OCI-LY1 (cell line): ENCODE data around the gene MLC1.

Experiments used
- H2AFZ ChIP-seq: fragments of 200-600 bp; sonication (generic), shearing (Covaris generic); 2 replicates; pipeline ENCODE4 v1.6.0; 2014; ENCODE audit warnings: antibody characterized with exemption, mild to moderate bottlenecking, low read length
- H3F3A ChIP-seq: fragments of 200-600 bp; sonication (generic), shearing (Covaris generic); 2 replicates; pipeline ENCODE4 v1.6.0; 2014; ENCODE audit warnings: mild to moderate bottlenecking, antibody characterized with exemption, low read length, moderate library complexity; ENCODE audit not compliant: insufficient read depth
- H3K27ac ChIP-seq: fragments of 200-600 bp; sonication (generic); 2 replicates; pipeline ENCODE4 v1.5.1; 2014; ENCODE audit warnings: low read length, mixed run types, mild to moderate bottlenecking, low read depth; ENCODE audit not compliant: poor library complexity, severe bottlenecking
- H3K27me3 ChIP-seq: fragments of 200-600 bp; sonication (generic); 2 replicates; pipeline ENCODE4 v1.6.0; 2014; ENCODE audit warnings: antibody characterized with exemption, mild to moderate bottlenecking, low read length, moderate library complexity; ENCODE audit not compliant: insufficient read depth
- H3K36me3 ChIP-seq: fragments of 200-600 bp; sonication (generic); 2 replicates; pipeline ENCODE4 v1.6.1; 2014; ENCODE audit warnings: mild to moderate bottlenecking, antibody characterized with exemption, low read length, moderate library complexity, mixed read lengths; ENCODE audit not compliant: insufficient read depth
- H3K4me1 ChIP-seq: fragments of 200-600 bp; sonication (generic); 2 replicates; pipeline ENCODE4 v1.5.1; 2014; ENCODE audit warnings: mild to moderate bottlenecking, low read length, moderate library complexity; ENCODE audit not compliant: insufficient read depth, severe bottlenecking
- H3K4me2 ChIP-seq: fragments of 200-600 bp; sonication (generic), shearing (Covaris generic); 2 replicates; pipeline ENCODE4 v1.6.1; 2014; ENCODE audit warnings: low read length
- H3K4me3 ChIP-seq: fragments of 200-600 bp; sonication (generic); 2 replicates; pipeline ENCODE4 v1.5.1; 2014; ENCODE audit warnings: low read length, low read depth, mild to moderate bottlenecking, mixed read lengths; ENCODE audit not compliant: poor library complexity, severe bottlenecking
- H3K79me2 ChIP-seq: fragments of 200-600 bp; shearing (Covaris generic); 2 replicates; pipeline ENCODE4 v1.6.1; 2016; ENCODE audit warnings: mixed run types, low read length, mixed read lengths; ENCODE audit not compliant: insufficient read depth
- H3K9ac ChIP-seq: fragments of 200-600 bp; sonication (generic), shearing (Covaris generic); 2 replicates; pipeline ENCODE4 v1.6.1; 2014; ENCODE audit warnings: mild to moderate bottlenecking, low read length, mixed read lengths
- H3K9me2 ChIP-seq: fragments of 200-600 bp; sonication (generic), shearing (Covaris generic); 2 replicates; pipeline ENCODE4 v1.6.1; 2014; ENCODE audit warnings: low read depth, mild to moderate bottlenecking, low read length, mixed read lengths
- H3K9me3 ChIP-seq: fragments of 200-600 bp; shearing (Covaris generic); 2 replicates; pipeline ENCODE4 v1.6.1; 2014; ENCODE audit warnings: low read length, mixed read lengths
- H4K20me1 ChIP-seq: fragments of 200-600 bp; sonication (generic), shearing (Covaris generic); 2 replicates; pipeline ENCODE4 v1.6.0; 2016; ENCODE audit warnings: mild to moderate bottlenecking, low read length; ENCODE audit not compliant: insufficient read depth
- EZH2 ChIP-seq: fragments of 200-600 bp; sonication (generic), shearing (Covaris generic); IDR thresholded peaks from 2 replicates; pipeline ENCODE4 v1.8.0; 2017; ENCODE audit warnings: borderline replicate concordance, mixed run types, mild to moderate bottlenecking, antibody characterized with exemption, low read length, moderate library complexity, mixed read lengths
- TF ChIP-seq, protein P1 (sequence below): fragments of 200-600 bp; sonication (generic), shearing (Covaris generic); IDR thresholded peaks from 2 replicates; pipeline ENCODE4 v1.5.1; 2017; ENCODE audit warnings: mild to moderate bottlenecking, antibody characterized with exemption, low read length, moderate library complexity, mixed read lengths

MLC1 gene

DNA sequence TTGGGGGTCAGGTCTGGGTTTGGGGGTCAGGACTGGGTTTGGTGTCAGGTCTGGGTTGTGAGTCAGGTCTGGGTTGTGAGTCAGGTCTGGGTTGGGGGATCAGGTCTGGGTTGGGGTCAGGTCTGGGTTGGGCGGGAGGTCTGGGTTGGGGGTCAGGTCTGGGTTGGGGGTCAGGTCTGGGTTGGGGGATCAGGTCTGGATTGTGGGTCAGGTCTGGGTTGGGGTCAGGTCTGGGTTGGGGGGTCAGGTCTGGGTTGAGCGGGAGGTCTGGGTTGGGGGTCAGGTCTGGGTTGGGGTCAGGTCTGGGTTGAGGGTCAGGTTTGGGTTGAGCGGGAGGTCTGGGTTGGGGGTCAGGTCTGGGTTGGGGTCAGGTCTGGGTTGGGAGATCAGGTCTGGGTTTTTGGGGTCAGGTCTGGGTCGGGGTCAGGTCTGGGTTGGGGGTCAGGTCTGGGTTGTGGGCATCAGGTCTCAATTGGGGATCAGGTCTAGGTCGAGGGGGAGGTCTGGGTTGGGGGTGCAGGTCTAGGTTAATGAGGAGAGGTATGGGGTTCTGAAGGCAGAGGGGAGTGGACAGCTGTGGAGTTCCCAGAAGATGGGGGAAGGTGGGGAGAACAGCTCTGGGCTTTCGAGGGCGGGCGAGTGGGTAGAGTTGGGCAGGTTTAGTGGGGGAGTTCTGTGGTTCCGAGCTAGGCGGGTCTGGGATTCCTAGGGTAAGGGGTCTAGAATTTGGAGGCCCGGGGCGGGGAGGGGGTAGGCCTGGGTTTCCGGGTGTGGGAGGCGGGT lies 27.8 kb downstream of the MLC1 start:
- Histone ChIP-seq H3K9me2 (no peaks in the 10 kb centered on the region), H3K27me3 (no peaks in the 10 kb centered on the region), H3K36me3 (no peaks in the 10 kb centered on the region), H3K4me2 (no peak overlapping the region), H3K4me3 (no peak overlapping the region), H3K9me3 (peaks cover 5% of the 10 kb centered on the region), H3K79me2 (no peaks in the 10 kb centered on the region), H3K4me1 (peaks cover 47% of the 10 kb centered on the region), H3K27ac (no peak overlapping the region), H4K20me1 (no peaks in the 10 kb centered on the region), H3K9ac (no peak overlapping the region), H3F3A (no peaks in the 10 kb centered on the region), H2AFZ (no peak overlapping the region)
- TF ChIP-seq EZH2 = no peak
- TF ChIP-seq, protein P1, sequence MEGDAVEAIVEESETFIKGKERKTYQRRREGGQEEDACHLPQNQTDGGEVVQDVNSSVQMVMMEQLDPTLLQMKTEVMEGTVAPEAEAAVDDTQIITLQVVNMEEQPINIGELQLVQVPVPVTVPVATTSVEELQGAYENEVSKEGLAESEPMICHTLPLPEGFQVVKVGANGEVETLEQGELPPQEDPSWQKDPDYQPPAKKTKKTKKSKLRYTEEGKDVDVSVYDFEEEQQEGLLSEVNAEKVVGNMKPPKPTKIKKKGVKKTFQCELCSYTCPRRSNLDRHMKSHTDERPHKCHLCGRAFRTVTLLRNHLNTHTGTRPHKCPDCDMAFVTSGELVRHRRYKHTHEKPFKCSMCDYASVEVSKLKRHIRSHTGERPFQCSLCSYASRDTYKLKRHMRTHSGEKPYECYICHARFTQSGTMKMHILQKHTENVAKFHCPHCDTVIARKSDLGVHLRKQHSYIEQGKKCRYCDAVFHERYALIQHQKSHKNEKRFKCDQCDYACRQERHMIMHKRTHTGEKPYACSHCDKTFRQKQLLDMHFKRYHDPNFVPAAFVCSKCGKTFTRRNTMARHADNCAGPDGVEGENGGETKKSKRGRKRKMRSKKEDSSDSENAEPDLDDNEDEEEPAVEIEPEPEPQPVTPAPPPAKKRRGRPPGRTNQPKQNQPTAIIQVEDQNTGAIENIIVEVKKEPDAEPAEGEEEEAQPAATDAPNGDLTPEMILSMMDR = no peak

DNA sequence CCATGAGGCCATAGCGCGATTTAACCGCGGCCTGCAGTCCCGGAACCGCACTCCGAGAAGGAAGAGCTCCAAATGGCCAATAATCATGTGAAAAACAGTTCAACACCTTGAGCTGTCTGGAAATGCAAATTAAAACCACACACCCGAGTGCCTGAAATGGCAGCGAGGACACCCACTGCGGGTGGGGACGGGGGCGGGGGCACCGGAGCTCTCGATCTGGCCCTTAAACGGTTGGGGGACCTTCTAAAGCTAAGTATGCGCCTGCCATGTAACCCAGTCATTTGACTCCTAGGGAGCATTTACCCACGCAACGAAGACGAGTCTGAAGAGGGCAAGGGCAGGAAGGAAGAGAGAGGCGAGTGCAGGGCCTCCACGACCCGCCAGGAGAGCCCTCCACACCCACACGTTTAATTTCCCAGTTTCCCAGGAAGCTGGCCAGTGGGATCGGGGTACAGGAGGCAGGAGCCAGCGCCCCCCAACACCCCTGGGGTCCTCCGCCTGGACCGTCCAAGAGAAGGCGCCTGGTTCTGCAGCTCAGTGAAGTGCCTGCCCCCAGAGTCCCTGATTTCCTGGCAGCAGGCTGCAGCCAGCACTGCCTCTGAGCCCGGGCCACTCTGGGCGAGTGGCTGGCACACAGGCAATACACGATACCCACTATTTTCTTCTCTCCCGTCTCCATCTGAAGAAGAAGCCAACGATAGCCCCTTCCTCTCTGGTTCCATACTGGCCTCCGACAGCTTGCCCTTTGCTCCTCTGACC lies 28.8 kb downstream of the MLC1 start:
- TF ChIP-seq, protein P1 = no peak; the same call in 1 of the 2 replicates
- TF ChIP-seq EZH2 = no peak
- H2AFZ ChIP-seq = no peak overlapping the region
- no peaks in the 10 kb centered on the region for H3K36me3 ChIP-seq
- no peaks in the 10 kb centered on the region for H4K20me1 ChIP-seq
- peak overlapping the region; percentile 79 for H3K27ac ChIP-seq
- H3K4me1 ChIP-seq = peaks cover 47% of the 10 kb centered on the region
- H3F3A ChIP-seq = no peaks in the 10 kb centered on the region
- H3K27me3 ChIP-seq = no peaks in the 10 kb centered on the region; the same call in 1 of the 2 replicates
- peaks cover 11% of the 10 kb centered on the region for H3K9me3 ChIP-seq
- peak overlapping the region; percentile 61; the same call in 1 of the 2 replicates for H3K9ac ChIP-seq
- H3K4me3 ChIP-seq = peak overlapping the region; percentile 40
- no peaks in the 10 kb centered on the region for H3K79me2 ChIP-seq
- peak overlapping the region; percentile 52 for H3K4me2 ChIP-seq
- no peaks in the 10 kb centered on the region for H3K9me2 ChIP-seq

DNA sequence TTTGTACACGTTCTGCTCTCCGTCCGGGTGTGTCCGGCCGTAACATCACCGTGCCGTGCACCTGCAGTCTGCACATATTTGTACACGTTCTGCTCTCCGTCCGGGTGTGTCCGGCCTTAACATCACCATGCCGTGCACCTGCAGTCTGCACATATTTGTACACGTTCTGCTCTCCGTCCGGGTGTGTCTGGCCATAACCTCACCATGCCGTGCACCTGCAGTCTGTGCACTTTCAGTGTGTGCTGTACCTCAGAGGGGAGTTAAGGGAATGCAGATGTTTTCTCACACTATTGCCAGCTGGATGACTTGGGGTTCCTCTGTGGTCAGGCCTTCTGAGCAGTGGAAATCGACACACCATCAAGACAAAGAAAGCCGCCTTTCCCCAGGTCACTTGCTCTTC lies 31.4 kb downstream of the MLC1 start:
- H4K20me1 ChIP-seq = no peaks in the 10 kb centered on the region
- no peaks in the 10 kb centered on the region for H3K79me2 ChIP-seq
- H3K9ac ChIP-seq = no peak overlapping the region; the same call in 1 of the 2 replicates
- H3K9me2 ChIP-seq = no peaks in the 10 kb centered on the region
- H3K36me3 ChIP-seq = no peaks in the 10 kb centered on the region
- TF ChIP-seq, protein P1 = no peak
- no peak for TF ChIP-seq EZH2
- peak overlapping the region; percentile 10; the same call in 1 of the 2 replicates for H3K4me2 ChIP-seq
- peak overlapping the region; percentile 32 for H3K4me3 ChIP-seq
- peak overlapping the region; percentile 84 for H3K27ac ChIP-seq
- peaks cover 36% of the 10 kb centered on the region for H3K4me1 ChIP-seq
- H3K27me3 ChIP-seq = no peaks in the 10 kb centered on the region; the same call in 1 of the 2 replicates
- H3F3A ChIP-seq = no peaks in the 10 kb centered on the region
- H3K9me3 ChIP-seq = peaks cover 11% of the 10 kb centered on the region
- H2AFZ ChIP-seq = no peak overlapping the region
